H1 (cell line): ENCODE data around the gene SCMH1. TPM values are rescaled to one million over a fixed set of nuclear protein-coding genes. Genes with fewer than 3 reads are reported as not detected.

Source experiments
- PHF8 ChIP-seq: fragments of 200-600 bp; sonication (generic); conservative IDR thresholded peaks from 2 replicates; pipeline ENCODE4 v1.7.1; 2012; ENCODE audit warnings: low read depth, mild to moderate bottlenecking, inconsistent platforms, low read length, moderate library complexity
- SAP30 ChIP-seq: fragments of 300-600 bp; sonication (generic); IDR thresholded peaks from 2 replicates; pipeline ENCODE4 v1.7.1; 2012; ENCODE audit warnings: low read length, moderate library complexity, mild to moderate bottlenecking, inconsistent platforms; ENCODE audit not compliant: insufficient read depth, insufficient replicate concordance
- polyA plus RNA-seq, 7 experiments: library from polyadenylated mRNA; depleted of rRNA in 3 of 7; stranded (reverse) in 5 of 7; unstranded in 2 of 7; fragments of >200 nt in 5 of 7; fragments of 200-250 nt in 2 of 7; gene quantifications; 1 replicate in 5 of 7; 2 replicates in 1 of 7; 4 replicates in 1 of 7; pipeline versions ENCODE4 v1.2.1 to v1.2.3, GENCODE V29; 2011 to 2013; ENCODE audit warnings: missing spikeins in 2 of 7, mixed read lengths in 2 of 7
- total RNA-seq: library from RNA; stranded (reverse); fragmentation: NEBNext Ultra II Directional; extraction: Animal tissue kit (Norgen Biotek cat#: 25700); gene quantifications from 2 replicates; pipeline ENCODE4 v1.2.1, GENCODE V29; 2021

The SCMH1 gene
- total and polyA plus RNA-seq, 2 of the 8 experiments (the other 6 are each of a cell fraction or from before 2014, with no cell fraction given): 16.6 to 30.7 TPM

DNA sequence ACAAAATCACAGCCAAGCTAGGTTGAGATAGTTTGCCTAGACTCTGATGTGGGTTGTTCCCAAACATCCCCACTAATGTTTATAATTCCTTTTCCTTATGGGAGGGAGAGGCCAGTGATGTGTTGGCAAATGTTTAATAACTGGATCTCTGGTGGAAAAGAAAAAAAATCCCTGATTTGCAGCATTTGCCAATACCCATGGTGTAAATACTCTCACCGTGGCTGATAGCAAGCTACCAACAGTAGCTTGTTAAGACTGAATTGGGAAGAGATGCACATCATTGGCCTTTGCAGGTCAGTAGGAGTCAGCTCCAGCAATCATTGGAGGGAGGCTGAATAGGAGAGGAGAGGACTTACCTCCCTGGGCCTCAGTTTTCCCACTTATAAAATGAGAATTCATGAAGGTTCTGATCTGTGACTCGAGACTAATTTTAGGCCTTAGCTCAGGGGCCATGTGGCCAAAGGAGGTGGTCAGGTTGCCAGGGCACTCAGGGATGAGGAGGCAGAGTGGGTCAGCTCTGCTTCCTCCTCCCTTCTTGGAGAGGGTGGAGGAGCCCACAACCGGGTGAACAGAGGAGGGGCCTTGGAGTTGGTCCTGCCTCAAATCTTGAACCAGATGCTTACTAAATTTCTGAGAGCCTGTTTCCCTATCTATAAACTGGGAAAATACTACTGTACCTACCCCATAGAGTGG lies 20.0 kb upstream of the SCMH1 start (continued):
- TF ChIP-seq SAP30: no peak
- TF ChIP-seq PHF8: no peak
